H1 (cell line): ENCODE measurements around the gene TMEM51. TPM values are rescaled to one million over a fixed set of nuclear protein-coding genes. Genes with fewer than 3 reads are reported as not detected.

Source experiments
- CTCF ChIA-PET: fragments of 300-600 bp; sonication (Branson Sonifier 250); formaldehyde crosslinking; loops from one replicate; lab custom pipeline; 2021; ENCODE audit not compliant: partially characterized antibody; lab: Charles Lee
- POLR2A ChIA-PET: fragments of 300-600 bp; sonication (Branson Sonifier 250); formaldehyde crosslinking; loops from one replicate; lab custom pipeline; 2021; ENCODE audit warnings: inconsistent platforms; ENCODE audit not compliant: partially characterized antibody; lab: Charles Lee
- DNase-seq, 2 experiments: peaks; one replicate each; pipeline versions ENCODE4 v3.0.0 to v3.0.0-alpha.2; 2010 to 2022; ENCODE audit warnings: low spot score in 2 of 2, low read depth in 1 of 2, mixed read lengths in 1 of 2
- FAIRE-seq: peaks from 2 replicates; lab custom pipeline; 2011; peaks lifted over from hg19 to GRCh38; lab: Jason Lieb, UNC
- H2AFZ ChIP-seq: 2 replicates; pipeline ENCODE4 v1.8.1; 2012; ENCODE audit warnings: low read length, inconsistent platforms
- H2AK5ac ChIP-seq: 2 replicates; pipeline ENCODE4 v1.6.1; 2013; ENCODE audit warnings: low read depth, low read length
- H2BK120ac ChIP-seq: replicated peaks from 2 replicates; pipeline ENCODE3; 2013; ENCODE audit warnings: low read depth, low read length, inconsistent platforms
- H2BK12ac ChIP-seq: 2 replicates; pipeline ENCODE4 v1.6.1; 2013; ENCODE audit warnings: low read depth, low read length
- H2BK15ac ChIP-seq: 2 replicates; pipeline ENCODE4 v1.6.1; 2013; ENCODE audit warnings: low read length
- H2BK20ac ChIP-seq: 2 replicates; pipeline ENCODE4 v1.6.1; 2013; ENCODE audit warnings: low read length
- H2BK5ac ChIP-seq: 2 replicates; pipeline ENCODE4 v1.6.1; 2013; ENCODE audit warnings: low read depth, low read length
- H3K14ac ChIP-seq: 2 replicates; pipeline ENCODE4 v1.6.1; 2013; ENCODE audit warnings: inconsistent platforms; ENCODE audit not compliant: insufficient read length
- H3K18ac ChIP-seq: 2 replicates; pipeline ENCODE4 v1.6.1; 2013; ENCODE audit warnings: low read length; ENCODE audit errors: extremely low read depth
- H3K23ac ChIP-seq: 2 replicates; pipeline ENCODE4 v1.6.1; 2013; ENCODE audit warnings: inconsistent platforms; ENCODE audit not compliant: insufficient read length
- H3K23me2 ChIP-seq: 2 replicates; pipeline ENCODE4 v1.6.1; 2013; ENCODE audit warnings: low read depth, low read length
- H3K27ac ChIP-seq: 2 replicates; pipeline ENCODE4 v1.6.1; 2011; ENCODE audit warnings: low read depth, low read length, inconsistent platforms
- H3K27me3 ChIP-seq, 4 experiments: replicated peaks in 1 of 4; 1 replicate in 1 of 4; 2 replicates in 3 of 4; pipeline versions ENCODE4 v1.6.1 to v1.8.1; 2011 to 2013; ENCODE audit warnings: low read length in 3 of 4, mild to moderate bottlenecking in 3 of 4, inconsistent platforms in 2 of 4, mixed read lengths in 2 of 4, moderate library complexity in 1 of 4; ENCODE audit not compliant: control insufficient read depth in 3 of 4, insufficient read depth in 3 of 4; ENCODE audit errors: extremely low read depth in 1 of 4
- H3K36me3 ChIP-seq, 4 experiments: 2 replicates each; pipeline versions ENCODE4 v1.6.1 to v1.8.1; 2011 to 2013; ENCODE audit warnings: mild to moderate bottlenecking in 4 of 4, low read length in 3 of 4, moderate library complexity in 2 of 4, control low read depth in 1 of 4, inconsistent platforms in 1 of 4; ENCODE audit not compliant: insufficient read depth in 4 of 4, control insufficient read depth in 2 of 4
- H3K4ac ChIP-seq: replicated peaks from 2 replicates; pipeline ENCODE3; 2013; ENCODE audit warnings: low read length, low read depth, mixed read lengths, inconsistent platforms; ENCODE audit not compliant: insufficient read length
- H3K4me1 ChIP-seq, 4 experiments: replicated peaks in 1 of 4; 1 replicate in 1 of 4; 2 replicates in 3 of 4; pipeline versions ENCODE4 v1.6.1 to v1.8.1; 2011 to 2013; ENCODE audit warnings: low read length in 3 of 4, inconsistent platforms in 2 of 4, mixed read lengths in 1 of 4; ENCODE audit not compliant: insufficient read depth in 4 of 4, control insufficient read depth in 3 of 4
- H3K4me2 ChIP-seq, 2 experiments: 2 replicates each; pipeline versions ENCODE4 v1.6.1 to v1.8.1; 2011 to 2013; ENCODE audit warnings: low read depth in 2 of 2, low read length in 2 of 2, control low read depth in 1 of 2, inconsistent platforms in 1 of 2, mild to moderate bottlenecking in 1 of 2; ENCODE audit not compliant: insufficient read depth in 1 of 2
- H3K4me3 ChIP-seq, 4 experiments: fragments of 200-600, 300-600 bp in 1 of 4; sonication (generic), shearing (Covaris generic), sonication (Bioruptor Twin) in 1 of 4; 2 replicates each; pipeline versions ENCODE4 v1.5.1 to v1.8.1; 2011 to 2016; ENCODE audit warnings: low read length in 4 of 4, low read depth in 3 of 4, control low read depth in 2 of 4, inconsistent platforms in 2 of 4, mild to moderate bottlenecking in 2 of 4, mixed read lengths in 1 of 4, moderate library complexity in 1 of 4; ENCODE audit not compliant: insufficient read depth in 2 of 4; ENCODE audit errors: extremely low read depth in 1 of 4
- H3K56ac ChIP-seq: replicated peaks from 2 replicates; pipeline ENCODE3; 2013; ENCODE audit warnings: low read depth, mild to moderate bottlenecking, mixed read lengths, low read length, inconsistent platforms; ENCODE audit not compliant: insufficient read length
- H3K79me1 ChIP-seq: 2 replicates; pipeline ENCODE4 v1.6.1; 2013; ENCODE audit warnings: low read depth, low read length, control low read depth
- H3K79me2 ChIP-seq, 2 experiments: 2 replicates each; pipeline versions ENCODE4 v1.6.1 to v1.8.1; 2012 to 2013; ENCODE audit warnings: low read length in 2 of 2, mild to moderate bottlenecking in 2 of 2, inconsistent platforms in 1 of 2; ENCODE audit not compliant: insufficient read depth in 2 of 2, control insufficient read depth in 1 of 2
- H3K9ac ChIP-seq, 4 experiments: replicated peaks in 1 of 4; 1 replicate in 1 of 4; 2 replicates in 3 of 4; pipeline versions ENCODE4 v1.6.1 to v1.8.1; 2011 to 2013; ENCODE audit warnings: low read depth in 3 of 4, low read length in 3 of 4, control low read depth in 2 of 4, mild to moderate bottlenecking in 2 of 4, moderate library complexity in 2 of 4, inconsistent platforms in 1 of 4; ENCODE audit errors: extremely low read depth in 1 of 4
- H3K9me3 ChIP-seq, 2 experiments: 2 replicates each; pipeline versions ENCODE4 v1.6.1 to v1.8.1; 2012 to 2013; ENCODE audit warnings: mild to moderate bottlenecking in 2 of 2, moderate library complexity in 2 of 2, control low read depth in 1 of 2, inconsistent platforms in 1 of 2, low read depth in 1 of 2, low read length in 1 of 2, mixed read lengths in 1 of 2; ENCODE audit not compliant: insufficient read depth in 2 of 2
- H4K20me1 ChIP-seq, 2 experiments: replicated peaks in 1 of 2; 2 replicates each; pipeline versions ENCODE3 to v1.8.1; 2011 to 2013; ENCODE audit warnings: inconsistent platforms in 2 of 2, low read length in 2 of 2, mild to moderate bottlenecking in 1 of 2; ENCODE audit not compliant: insufficient read depth in 2 of 2, control insufficient read depth in 1 of 2
- H4K5ac ChIP-seq: 2 replicates; pipeline ENCODE4 v1.6.1; 2013; ENCODE audit warnings: low read length, low read depth, mixed read lengths, inconsistent platforms; ENCODE audit not compliant: insufficient read length
- H4K8ac ChIP-seq: 2 replicates; pipeline ENCODE4 v1.8.0; 2013; ENCODE audit warnings: mild to moderate bottlenecking, moderate library complexity, low read length, inconsistent platforms; ENCODE audit not compliant: insufficient read depth; ENCODE audit errors: extremely low read depth
- H4K91ac ChIP-seq: replicated peaks from 2 replicates; pipeline ENCODE3; 2013; ENCODE audit warnings: low read length, mixed read lengths, inconsistent platforms; ENCODE audit not compliant: insufficient read length
- BACH1 ChIP-seq: IDR thresholded peaks from 2 replicates; pipeline ENCODE4 v1.6.1; 2012; ENCODE audit warnings: low read length, improper control_type of control experiment
- CTBP2 ChIP-seq: IDR thresholded peaks from 2 replicates; pipeline ENCODE4 v1.7.0; 2011; ENCODE audit warnings: borderline replicate concordance, mild to moderate bottlenecking, moderate library complexity, mixed read lengths, low read length; ENCODE audit not compliant: insufficient read depth, insufficient read length
- HDAC6 ChIP-seq: IDR thresholded peaks from one replicate; pipeline ENCODE4 v1.7.1; 2012; ENCODE audit warnings: low read depth, mild to moderate bottlenecking, inconsistent platforms, low read length, moderate library complexity
- SIX5 ChIP-seq: IDR thresholded peaks from 2 replicates; pipeline ENCODE4 v1.6.1; 2011; ENCODE audit warnings: mild to moderate bottlenecking, low read depth, low read length
- SP1 ChIP-seq: IDR thresholded peaks from 2 replicates; pipeline ENCODE4 v1.6.1; 2011; ENCODE audit warnings: low read depth, low read length
- SRF ChIP-seq: IDR thresholded peaks from 2 replicates; pipeline ENCODE4 v1.6.1; 2011; ENCODE audit warnings: mild to moderate bottlenecking, low read depth, low read length, moderate library complexity
- TAF1 ChIP-seq: IDR thresholded peaks from 2 replicates; pipeline ENCODE4 v1.6.1; 2011; ENCODE audit warnings: mild to moderate bottlenecking, low read depth, low read length
- WGBS, 2 experiments: shearing (Covaris generic) in 1 of 2; methylation state at CpG; one replicate each; pipeline versions ENCODE4 v1.1.6 to v1.1.7; 2013 to 2015; ENCODE audit warnings: low lambda C conversion rate in 2 of 2, mixed read lengths in 2 of 2, inconsistent platforms in 1 of 2, low coverage in 1 of 2, missing lambda C conversion rate in 1 of 2; ENCODE audit not compliant: insufficient replicate concordance in 2 of 2, insufficient coverage in 1 of 2, insufficient read length in 1 of 2; ENCODE audit errors: extremely low coverage in 1 of 2, missing lambda C conversion rate in 1 of 2; 5-methylcytosine and 5-hydroxymethylcytosine counted together
- polyA plus RNA-seq, 7 experiments: library from polyadenylated mRNA; depleted of rRNA in 3 of 7; stranded (reverse) in 5 of 7; unstranded in 2 of 7; fragments of >200 nt in 5 of 7; fragments of 200-250 nt in 2 of 7; gene quantifications; 1 replicate in 5 of 7; 2 replicates in 1 of 7; 4 replicates in 1 of 7; pipeline versions ENCODE4 v1.2.1 to v1.2.3, GENCODE V29; 2011 to 2013; ENCODE audit warnings: missing spikeins in 2 of 7, mixed read lengths in 2 of 7
- total RNA-seq: library from RNA; stranded (reverse); fragmentation: NEBNext Ultra II Directional; extraction: Animal tissue kit (Norgen Biotek cat#: 25700); gene quantifications from 2 replicates; pipeline ENCODE4 v1.2.1, GENCODE V29; 2021
- TF ChIP-seq, protein P1 (sequence below), 3 experiments: IDR thresholded peaks; 1 replicate in 2 of 3; 2 replicates in 1 of 3; pipeline versions ENCODE4 v1.5.1 to v1.6.1; 2011; ENCODE audit warnings: low read length in 3 of 3, mild to moderate bottlenecking in 3 of 3, inconsistent platforms in 2 of 3, low read depth in 1 of 3, moderate library complexity in 1 of 3; ENCODE audit not compliant: insufficient read depth in 1 of 3; ENCODE audit errors: control extremely low read depth in 1 of 3

The TMEM51 gene
- total and polyA plus RNA-seq, 2 of the 8 experiments (the other 6 are each of a cell fraction or from before 2014, with no cell fraction given) = 9.9 to 10.7 TPM

DNA sequence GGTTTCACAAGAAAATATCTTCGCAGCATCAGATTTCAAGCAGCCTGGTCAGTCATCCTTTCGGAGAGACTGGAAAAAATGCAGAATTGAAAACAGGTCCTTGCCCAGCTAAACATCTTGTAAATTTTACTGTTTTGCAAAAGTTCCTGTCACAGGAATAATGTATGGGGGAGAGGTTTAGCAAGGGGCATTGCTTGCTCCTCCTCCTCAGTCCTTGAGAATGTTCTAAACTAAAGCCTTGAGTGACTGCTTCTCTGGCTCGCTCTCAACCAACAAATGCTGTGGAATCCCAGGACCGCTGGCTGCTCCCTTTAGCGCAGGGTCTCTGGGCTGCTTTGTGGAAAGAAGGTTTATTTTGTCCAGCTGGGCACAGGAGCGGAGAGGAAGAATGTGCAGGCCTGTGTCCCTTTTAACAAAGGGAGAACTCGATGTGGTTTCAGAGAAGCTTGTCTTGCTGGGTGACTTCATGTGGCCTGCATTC lies 59.8 kb downstream of the TMEM51 start:
- H2BK12ac ChIP-seq = no peak overlapping the region
- H3K23me2 ChIP-seq = no peaks in the 10 kb centered on the region
- H3K27me3 ChIP-seq = no peaks in the 10 kb centered on the region
- H3K9ac ChIP-seq = no peak overlapping the region
- ChIA-PET POLR2A (interaction anchor here (1.5 to 1.6 kb wide), 3 partner anchors 12 to 31 kb away, joined by 3 to 6 read pairs (median 5); no protein-coding TSS in a partner anchor), CTCF (interaction anchor here (0.8 to 1.6 kb wide), 10 partner anchors 9 to 71 kb away, joined by 3 to 6 read pairs (median 4); partner anchors contain the start of gene TMEM51)
- no peak overlapping the region for H2AK5ac ChIP-seq
- peaks cover 0 to 3% of the 10 kb centered on the region in 2 experiments; a peak in 2 of 4 replicates for H3K79me2 ChIP-seq
- no peak overlapping the region for H2BK5ac ChIP-seq
- H3K23ac ChIP-seq = no peak overlapping the region
- peaks cover 0 to 2% of the 10 kb centered on the region in 2 experiments for H4K20me1 ChIP-seq
- H3K14ac ChIP-seq = no peak overlapping the region
- peaks cover 3 to 15% (median 6%) of the 10 kb centered on the region in 4 experiments for H3K4me1 ChIP-seq
- no peak overlapping the region for H2BK15ac ChIP-seq
- no peak for TF ChIP-seq BACH1
- TF ChIP-seq, protein P1, sequence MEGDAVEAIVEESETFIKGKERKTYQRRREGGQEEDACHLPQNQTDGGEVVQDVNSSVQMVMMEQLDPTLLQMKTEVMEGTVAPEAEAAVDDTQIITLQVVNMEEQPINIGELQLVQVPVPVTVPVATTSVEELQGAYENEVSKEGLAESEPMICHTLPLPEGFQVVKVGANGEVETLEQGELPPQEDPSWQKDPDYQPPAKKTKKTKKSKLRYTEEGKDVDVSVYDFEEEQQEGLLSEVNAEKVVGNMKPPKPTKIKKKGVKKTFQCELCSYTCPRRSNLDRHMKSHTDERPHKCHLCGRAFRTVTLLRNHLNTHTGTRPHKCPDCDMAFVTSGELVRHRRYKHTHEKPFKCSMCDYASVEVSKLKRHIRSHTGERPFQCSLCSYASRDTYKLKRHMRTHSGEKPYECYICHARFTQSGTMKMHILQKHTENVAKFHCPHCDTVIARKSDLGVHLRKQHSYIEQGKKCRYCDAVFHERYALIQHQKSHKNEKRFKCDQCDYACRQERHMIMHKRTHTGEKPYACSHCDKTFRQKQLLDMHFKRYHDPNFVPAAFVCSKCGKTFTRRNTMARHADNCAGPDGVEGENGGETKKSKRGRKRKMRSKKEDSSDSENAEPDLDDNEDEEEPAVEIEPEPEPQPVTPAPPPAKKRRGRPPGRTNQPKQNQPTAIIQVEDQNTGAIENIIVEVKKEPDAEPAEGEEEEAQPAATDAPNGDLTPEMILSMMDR (IDR thresholded peaks at IDR 0.05; ENCODE audit: control extremely low read depth in 1 of 3, insufficient read depth in 1 of 3, low read depth in 1 of 3, low read length in 3 of 3) = no peak
- no peak for TF ChIP-seq SP1
- no peak for TF ChIP-seq SIX5
- TF ChIP-seq CTBP2 = no peak
- no peak for TF ChIP-seq HDAC6
- no peak for TF ChIP-seq TAF1
- TF ChIP-seq SRF = no peak
- WGBS, 2 experiments = 84% methylated on average over 7 of the region's 7 CpGs; no CpG with 5 or more reads in 1 of the 2 experiments
- no peak overlapping the region for H2AFZ ChIP-seq
- H4K91ac ChIP-seq = no peak overlapping the region
- H3K4me2 ChIP-seq = no peak overlapping the region
- no peak overlapping the region for H3K4me3 ChIP-seq
- 0 out of 4 replicates have a peak, but pooled peaks cover 0 to 2% of the 10 kb centered on the region in 2 experiments for H3K9me3 ChIP-seq
- no peak overlapping the region for H3K4ac ChIP-seq
- H3K79me1 ChIP-seq = no peaks in the 10 kb centered on the region
- H2BK120ac ChIP-seq = no peak overlapping the region
- H4K5ac ChIP-seq = no peak overlapping the region
- H3K18ac ChIP-seq = no peak overlapping the region
- no peak overlapping the region for H2BK20ac ChIP-seq
- H3K56ac ChIP-seq = no peak overlapping the region
- DNase-seq (no peak), FAIRE-seq (no peak)
- peaks cover 0 to 5% (median 1%) of the 10 kb centered on the region in 4 experiments; a peak in 2 of 8 replicates for H3K36me3 ChIP-seq
- no peak overlapping the region for H4K8ac ChIP-seq
- no peak overlapping the region for H3K27ac ChIP-seq
